Daoy (cell line): ENCODE measurements around the gene NACA2. TPM values are rescaled to one million over a fixed set of nuclear protein-coding genes. Genes with fewer than 3 reads are reported as not detected.
"Not testable (repeated sequence)": the region's sequence is repeated elsewhere in the genome, so short reads cannot be mapped to it uniquely, and the experiment has no call there.

Experiments
- DNase-seq: peaks from one replicate; pipeline ENCODE4 v3.0.0-alpha.2; 2015; ENCODE audit warnings: low read depth
- total RNA-seq: library from RNA; depleted of rRNA; stranded (reverse); fragments of >200 nt; shearing (Covaris generic); gene quantifications from 2 replicates; pipeline ENCODE4 v1.2.3, GENCODE V29; 2014

The NACA2 gene
- total RNA-seq, 1 experiment from 2014 or later, result not detected

- no peak for DNase-seq
Observed at GRCh38 chr17:61599608-61600007, 8.6 kb upstream of the NACA2 start.

- DNase-seq, result no peak
Observed at GRCh38 chr17:61598014-61598413, 7.0 kb upstream of the NACA2 start.

GRCh38 chr17:61597607-61598006 is 6.6 kb upstream of the NACA2 start:
- DNase-seq, result no peak

GRCh38 chr17:61595418-61596186 is 4.6 kb upstream of the NACA2 start:
- no peak for DNase-seq

- DNase-seq, result peak; percentile 51
Observed at GRCh38 chr17:61594294-61594825, 3.3 kb upstream of the NACA2 start.

GRCh38 chr17:61593426-61593825 is 2.4 kb upstream of the NACA2 start:
- no peak for DNase-seq

- DNase-seq, result no peak
Observed at GRCh38 chr17:61591930-61592329, 911 bp upstream of the NACA2 start.

- no peak for DNase-seq
Observed at GRCh38 chr17:61589990-61590389, 1.0 kb downstream of the NACA2 start.

- DNase-seq, result no peak
Observed at GRCh38 chr17:61587807-61588660, 3.0 kb downstream of the NACA2 start.

GRCh38 chr17:61587242-61587641 is 3.8 kb downstream of the NACA2 start:
- DNase-seq, result no peak

GRCh38 chr17:61586622-61587021 is 4.4 kb downstream of the NACA2 start:
- not testable (repeated sequence) for DNase-seq

- no peak for DNase-seq
Observed at GRCh38 chr17:61586031-61586566, 4.9 kb downstream of the NACA2 start.

GRCh38 chr17:61584866-61585265 is 6.2 kb downstream of the NACA2 start:
- DNase-seq, result no peak

- DNase-seq, result no peak
Observed at GRCh38 chr17:61584266-61584665, 6.8 kb downstream of the NACA2 start.

- DNase-seq, result no peak
Observed at GRCh38 chr17:61583660-61584264, 7.3 kb downstream of the NACA2 start.

- peak; percentile 25 for DNase-seq
Observed at GRCh38 chr17:61583242-61583641, 7.8 kb downstream of the NACA2 start.

GRCh38 chr17:61582593-61582992 is 8.4 kb downstream of the NACA2 start:
- DNase-seq, result no peak

GRCh38 chr17:61581611-61582349 is 9.2 kb downstream of the NACA2 start:
- no peak for DNase-seq

GRCh38 chr17:61580502-61580901 is 10.5 kb downstream of the NACA2 start:
- no peak for DNase-seq

GRCh38 chr17:61579961-61580360 is 11.1 kb downstream of the NACA2 start:
- DNase-seq, result no peak

- no peak for DNase-seq
Observed at GRCh38 chr17:61579347-61579746, 11.7 kb downstream of the NACA2 start.
